ENCODE measurements around the gene KCNMB2.
"Not testable (repeated sequence)": the region's sequence is repeated elsewhere in the genome, so short reads cannot be mapped to it uniquely, and the experiment has no call there.

Gene KCNMB2

DNA sequence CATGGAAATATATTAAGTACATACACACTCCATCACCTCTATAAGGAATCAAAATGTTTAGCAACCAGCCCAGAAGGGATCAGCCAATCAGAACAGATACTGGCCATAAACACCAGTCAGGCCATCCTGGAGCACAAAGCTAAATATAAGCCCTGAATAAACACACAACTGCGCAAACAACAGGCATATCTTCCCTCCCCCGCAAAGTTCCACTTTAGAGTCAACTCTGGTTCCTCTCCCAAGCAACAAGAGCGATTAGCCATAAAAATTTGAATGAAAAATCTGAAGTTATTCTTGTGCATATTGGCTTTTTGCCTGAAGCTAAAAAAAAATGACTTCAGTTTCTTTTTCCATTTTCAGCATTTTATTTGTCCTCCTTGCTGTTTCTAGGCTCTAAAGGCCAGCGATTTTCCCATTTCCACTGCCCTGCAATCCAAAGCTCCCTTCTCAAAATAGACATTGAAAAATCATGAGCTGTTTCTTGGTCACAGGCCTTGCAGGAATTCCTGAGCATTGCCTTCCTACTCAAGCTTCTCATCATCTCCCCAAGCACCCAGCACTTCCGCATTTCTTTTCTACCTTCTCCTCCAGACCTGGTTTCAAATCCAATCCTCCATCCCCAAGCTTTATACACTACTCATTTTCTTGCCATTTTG lies 287.5 kb downstream of the KCNMB2 start:
- DNase-seq: no peak

GRCh38 chr3:178826435-178827123 lies 290.3 kb downstream of the KCNMB2 start:
- no peak for DNase-seq

DNA sequence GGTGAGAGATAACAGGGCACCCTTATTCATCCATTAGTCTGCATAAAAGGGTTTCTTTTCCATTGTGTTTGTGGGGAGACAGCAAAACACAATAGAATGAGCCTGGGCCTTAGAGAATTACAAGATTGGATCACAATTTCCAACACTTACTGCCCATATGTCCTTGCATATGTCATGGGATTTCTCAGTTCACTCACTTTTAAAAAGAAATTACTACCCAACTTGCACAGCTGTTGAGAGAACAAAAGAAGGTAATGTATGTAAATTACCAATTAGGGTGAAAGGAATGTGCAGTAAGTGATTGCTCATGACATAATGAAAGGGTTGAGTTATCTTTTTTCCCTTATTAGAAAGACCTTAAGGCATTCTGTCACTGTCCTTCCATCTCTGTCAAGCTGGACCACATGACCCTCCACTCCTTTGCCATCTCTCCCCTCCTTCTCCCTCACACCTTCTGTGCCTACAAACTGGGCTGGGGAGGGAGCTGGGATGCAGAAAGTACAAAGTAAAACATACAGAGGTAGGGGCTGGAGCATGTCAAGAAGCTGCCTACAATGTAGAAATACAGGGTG lies 291.1 kb downstream of the KCNMB2 start:
- no peak for DNase-seq

GRCh38 chr3:178833695-178834094 lies 297.5 kb downstream of the KCNMB2 start:
- DNase-seq: no peak

GRCh38 chr3:178835033-178835432 lies 298.8 kb downstream of the KCNMB2 start:
- DNase-seq: no peak

- DNase-seq: no peak
These were observed 301.3 kb downstream of the KCNMB2 start for GRCh38 chr3:178837512-178837911.

DNA sequence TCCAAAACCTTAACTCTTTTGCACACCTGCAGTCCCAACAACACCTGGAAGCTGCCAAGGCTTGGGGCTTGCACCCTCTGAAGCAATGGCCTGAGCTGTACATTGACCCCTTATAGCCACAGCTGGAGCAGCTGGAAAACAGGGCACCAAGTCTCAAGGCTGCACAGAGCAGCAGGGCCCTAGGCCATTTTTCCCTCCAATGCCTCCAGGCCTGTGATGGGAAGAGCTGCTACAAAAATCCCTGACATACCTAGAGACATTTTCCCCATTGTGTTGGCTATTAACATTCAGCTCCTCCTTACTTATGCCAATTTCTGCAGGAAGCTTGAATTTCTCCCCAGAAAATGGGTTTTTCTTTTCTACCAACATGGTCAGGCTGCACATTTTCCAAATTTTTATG lies 304.4 kb downstream of the KCNMB2 start:
- DNase-seq: no peak

GRCh38 chr3:178841011-178841410 lies 304.8 kb downstream of the KCNMB2 start:
- no peak for DNase-seq

GRCh38 chr3:178844916-178845315 lies 308.7 kb downstream of the KCNMB2 start:
- no peak for DNase-seq

DNA sequence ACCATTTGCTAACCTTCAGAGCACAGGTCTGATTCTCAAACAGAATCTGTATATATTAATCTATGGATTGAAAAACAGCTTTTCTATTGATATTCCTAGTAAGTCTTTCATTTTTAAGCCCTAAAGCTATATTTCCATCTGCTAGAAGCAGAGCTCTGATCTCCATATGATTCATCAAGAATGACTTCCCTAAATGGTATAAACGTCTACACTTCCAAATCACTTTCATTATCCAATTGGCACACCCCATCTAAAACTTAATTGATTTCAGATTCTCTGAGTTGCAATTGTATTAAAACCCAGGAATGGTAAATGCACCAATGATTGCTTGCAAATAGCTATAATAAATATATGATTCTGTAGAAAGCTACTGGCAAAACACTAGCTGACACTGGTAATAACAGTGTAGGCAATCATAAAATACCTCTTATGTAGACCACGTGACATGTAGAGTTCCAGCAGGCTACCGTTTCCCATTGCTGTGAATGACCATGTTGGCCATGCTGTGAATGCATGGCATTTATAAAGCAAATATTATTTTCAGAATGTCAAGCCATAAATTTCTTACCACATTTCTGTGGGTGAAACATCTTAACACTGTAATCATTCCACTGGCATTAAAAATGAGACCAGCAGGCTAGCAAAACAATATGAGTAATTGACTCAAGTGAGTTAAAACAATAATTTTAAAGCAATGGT lies 309.3 kb downstream of the KCNMB2 start:
- DNase-seq: no peak

- DNase-seq: no peak
These were observed 311.0 kb downstream of the KCNMB2 start for GRCh38 chr3:178847190-178847589.

- DNase-seq: no peak
These were observed 313.1 kb downstream of the KCNMB2 start for GRCh38 chr3:178849199-178849910.

GRCh38 chr3:178850450-178851190 lies 314.4 kb downstream of the KCNMB2 start:
- no peak for DNase-seq

- DNase-seq: no peak
These were observed 315.3 kb downstream of the KCNMB2 start for GRCh38 chr3:178851564-178851963.

DNA sequence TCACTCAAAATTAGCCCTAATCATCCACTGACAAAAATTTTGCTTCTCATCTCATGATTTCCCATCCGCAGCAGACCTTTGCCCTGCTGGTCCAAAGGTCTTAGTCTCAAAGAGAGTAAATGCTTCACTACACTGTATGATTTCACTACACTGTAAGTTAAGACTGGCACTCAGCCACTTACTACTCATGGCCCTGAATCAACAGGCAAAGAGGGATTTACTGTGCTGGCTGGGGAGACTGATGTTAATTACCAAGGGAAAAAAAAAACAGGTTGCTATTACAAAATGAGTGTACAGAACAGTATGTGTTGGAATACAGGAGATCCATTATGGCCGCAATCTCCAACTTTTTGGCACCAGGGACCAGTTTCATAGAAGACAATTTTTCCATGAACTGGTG lies 320.6 kb downstream of the KCNMB2 start:
- DNase-seq: no peak

GRCh38 chr3:178859386-178859785 lies 323.1 kb downstream of the KCNMB2 start:
- DNase-seq: no peak

DNA sequence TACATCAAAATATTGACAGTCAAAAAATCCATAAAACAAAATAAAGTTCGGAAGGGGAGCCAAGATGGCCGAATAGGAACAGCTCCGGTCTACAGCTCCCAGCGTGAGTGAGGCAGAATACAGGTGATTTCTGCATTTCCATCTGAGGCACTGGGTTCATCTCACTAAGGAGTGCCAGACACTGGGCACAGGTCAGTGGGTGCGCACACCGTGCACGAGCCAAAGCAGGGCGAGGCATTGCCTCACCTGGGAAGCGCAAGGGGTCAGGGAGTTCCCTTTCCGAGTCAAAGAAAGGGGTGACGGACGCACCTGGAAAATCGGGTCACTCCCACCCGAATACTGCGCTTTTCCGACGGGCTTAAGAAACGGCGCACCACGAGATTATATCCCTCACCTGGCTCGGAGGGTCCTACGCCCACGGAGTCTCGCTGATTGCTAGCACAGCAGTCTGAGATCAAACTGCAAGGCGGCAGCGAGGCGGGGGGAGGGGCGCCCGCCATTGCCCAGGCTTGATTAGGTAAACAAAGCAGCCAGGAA lies 323.7 kb downstream of the KCNMB2 start:
- DNase-seq: not testable (repeated sequence)

GRCh38 chr3:178868681-178869080 lies 332.4 kb downstream of the KCNMB2 start:
- DNase-seq: no peak

DNA sequence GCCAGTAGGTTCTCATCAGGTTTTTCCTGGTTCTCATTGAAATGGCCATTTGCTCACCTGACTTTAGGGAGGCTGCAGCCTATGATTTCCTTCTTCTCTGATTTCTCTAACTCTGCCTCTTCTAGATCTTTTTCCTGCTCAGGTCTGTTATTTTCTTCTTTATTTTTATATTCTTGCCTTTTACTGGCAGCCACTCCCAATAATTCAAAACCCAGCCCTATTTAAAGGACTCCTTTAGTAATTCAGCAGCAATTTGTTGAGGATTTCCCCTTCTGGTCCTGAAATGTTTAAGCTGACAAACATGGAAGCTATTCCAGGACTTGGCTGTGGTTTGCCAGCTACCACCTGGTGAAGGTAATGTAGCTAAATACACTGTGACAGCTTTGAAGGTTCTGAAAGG lies 333.8 kb downstream of the KCNMB2 start:
- DNase-seq: no peak

DNA sequence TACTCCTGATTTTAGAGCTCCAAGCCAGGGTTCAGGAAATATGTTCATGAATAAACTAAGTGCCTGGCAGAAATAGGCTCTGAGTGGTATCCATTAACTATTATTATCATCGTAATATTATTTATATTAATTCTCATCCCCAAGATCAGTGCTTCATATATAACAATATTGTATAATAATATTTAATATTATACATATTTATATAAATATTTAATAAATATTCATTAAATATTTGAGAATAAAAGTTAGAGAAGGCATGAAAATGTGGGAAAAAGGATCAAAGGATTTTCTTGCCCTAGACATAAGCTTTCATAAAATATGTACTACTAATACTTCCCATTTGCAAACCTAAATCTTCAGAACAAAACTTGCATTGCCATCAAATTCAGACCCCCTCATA lies 338.9 kb downstream of the KCNMB2 start:
- no peak for DNase-seq

GRCh38 chr3:178875836-178876235 lies 339.6 kb downstream of the KCNMB2 start:
- DNase-seq: no peak

DNA sequence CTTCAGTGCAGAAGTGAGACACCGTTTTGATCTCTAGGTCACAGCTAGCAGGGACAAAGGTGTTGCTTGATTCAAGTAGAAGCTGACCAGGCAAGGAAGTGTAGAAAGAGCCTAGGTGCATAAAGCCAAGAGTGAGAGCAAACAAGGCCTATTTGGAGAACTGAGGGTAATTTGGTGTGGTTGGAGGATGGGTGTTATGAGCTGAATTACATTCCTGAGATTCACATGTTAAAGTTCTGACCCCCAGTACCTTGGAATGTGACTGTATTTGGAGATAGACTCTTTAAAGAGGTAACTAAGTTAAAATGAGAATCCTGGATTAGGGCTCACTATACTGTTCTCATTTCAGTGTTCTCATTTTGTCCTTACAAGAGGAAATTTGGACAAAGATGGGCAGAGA lies 344.0 kb downstream of the KCNMB2 start:
- DNase-seq: no peak

Measured in SIG-M5 (cell line).